ENCODE results near the gene KIAA1755.

- no peak for TF ChIP-seq CTCF (IDR thresholded peaks at IDR 0.05 in 8 of 11, conservative IDR thresholded peaks at IDR 0.05 in 3 of 11)
- TF ChIP-seq POLR2AphosphoS5 (IDR thresholded peaks at IDR 0.05), result peak; percentile 33 to 50 (median 48)
- no peak for TF ChIP-seq POLR2A (IDR thresholded peaks at IDR 0.05)
Observed at GRCh38 chr20:38298768-38299288, 38.3 kb upstream of the KIAA1755 start.

Measured in spleen (tissue), 7 donors.